Hair follicular keratinocyte (primary cell): ENCODE results near the gene SMAD2. TPM values are rescaled to one million over a fixed set of nuclear protein-coding genes. Genes with fewer than 3 reads are reported as not detected.

Source experiments
- total RNA-seq: library from RNA; depleted of rRNA; stranded (reverse); fragments of >200 nt; gene quantifications from 2 replicates; pipeline ENCODE4 v1.2.3, GENCODE V29; 2015

Gene SMAD2
- 64.9 and 67.3 TPM in 2 replicates for total RNA-seq

GRCh38 chr18:47930199-47930930 is at the start of gene SMAD2:
Gene SMAD2, minus strand, starts transcription at chr18:47930659. Its CDS starts 33,903 bp downstream, at chr18:47896756.

